GM12872 (cell line): ENCODE results near the gene LRRC30.

Experiments used
- TF ChIP-seq, protein P1 (sequence below): IDR thresholded peaks from 3 replicates; pipeline ENCODE4 v1.5.1; 2011; ENCODE audit warnings: low read depth, mild to moderate bottlenecking, low read length, moderate library complexity; ENCODE audit not compliant: insufficient read depth

LRRC30 gene

GRCh38 chr18:7198326-7198725 is 32.6 kb upstream of the LRRC30 start:
- TF ChIP-seq, protein P1, sequence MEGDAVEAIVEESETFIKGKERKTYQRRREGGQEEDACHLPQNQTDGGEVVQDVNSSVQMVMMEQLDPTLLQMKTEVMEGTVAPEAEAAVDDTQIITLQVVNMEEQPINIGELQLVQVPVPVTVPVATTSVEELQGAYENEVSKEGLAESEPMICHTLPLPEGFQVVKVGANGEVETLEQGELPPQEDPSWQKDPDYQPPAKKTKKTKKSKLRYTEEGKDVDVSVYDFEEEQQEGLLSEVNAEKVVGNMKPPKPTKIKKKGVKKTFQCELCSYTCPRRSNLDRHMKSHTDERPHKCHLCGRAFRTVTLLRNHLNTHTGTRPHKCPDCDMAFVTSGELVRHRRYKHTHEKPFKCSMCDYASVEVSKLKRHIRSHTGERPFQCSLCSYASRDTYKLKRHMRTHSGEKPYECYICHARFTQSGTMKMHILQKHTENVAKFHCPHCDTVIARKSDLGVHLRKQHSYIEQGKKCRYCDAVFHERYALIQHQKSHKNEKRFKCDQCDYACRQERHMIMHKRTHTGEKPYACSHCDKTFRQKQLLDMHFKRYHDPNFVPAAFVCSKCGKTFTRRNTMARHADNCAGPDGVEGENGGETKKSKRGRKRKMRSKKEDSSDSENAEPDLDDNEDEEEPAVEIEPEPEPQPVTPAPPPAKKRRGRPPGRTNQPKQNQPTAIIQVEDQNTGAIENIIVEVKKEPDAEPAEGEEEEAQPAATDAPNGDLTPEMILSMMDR: no peak

DNA sequence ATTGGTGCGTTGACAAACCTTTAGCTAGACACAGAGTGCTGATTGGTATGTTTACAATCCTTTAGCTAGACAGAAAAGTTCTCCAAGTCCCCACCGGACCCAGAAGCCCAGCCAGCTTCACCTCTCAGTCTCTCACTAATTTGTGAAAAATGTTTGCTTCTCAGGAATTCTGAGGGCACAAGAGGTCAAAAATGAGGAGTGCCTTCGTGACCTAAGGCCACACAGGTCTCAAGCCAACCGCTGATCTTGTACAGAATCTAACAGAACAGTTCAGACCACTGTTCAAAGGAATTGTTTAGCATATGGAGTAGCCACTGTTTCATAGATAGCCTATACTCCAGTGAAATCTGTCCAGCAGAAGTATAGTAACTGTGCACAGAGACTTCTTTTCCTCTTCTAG is 29.8 kb upstream of the LRRC30 start:
- TF ChIP-seq, protein P1: no peak

- TF ChIP-seq, protein P1: no peak
Measured at GRCh38 chr18:7202169-7202568, 28.7 kb upstream of the LRRC30 start.

DNA sequence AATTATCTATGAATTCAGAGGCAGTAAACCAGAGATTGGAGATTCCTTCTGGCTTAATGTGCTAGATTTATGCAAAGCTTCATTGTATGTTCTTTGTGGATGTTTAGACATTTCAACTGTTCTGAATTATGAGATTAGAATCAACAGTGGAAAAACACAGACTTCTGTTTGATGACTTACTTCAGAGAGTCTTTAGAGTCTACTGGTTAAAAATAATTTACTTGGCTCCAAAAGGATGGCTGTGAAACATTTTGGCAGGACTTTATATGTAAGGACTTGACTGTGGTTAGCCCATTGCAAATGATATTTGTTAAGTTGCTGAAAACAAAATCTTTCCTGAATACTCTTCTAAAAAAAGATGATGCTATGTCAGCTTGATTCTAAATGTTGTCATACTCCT is 25.5 kb upstream of the LRRC30 start:
- TF ChIP-seq, protein P1: no peak

- TF ChIP-seq, protein P1: no peak
Measured at GRCh38 chr18:7206217-7206616, 24.7 kb upstream of the LRRC30 start.

DNA sequence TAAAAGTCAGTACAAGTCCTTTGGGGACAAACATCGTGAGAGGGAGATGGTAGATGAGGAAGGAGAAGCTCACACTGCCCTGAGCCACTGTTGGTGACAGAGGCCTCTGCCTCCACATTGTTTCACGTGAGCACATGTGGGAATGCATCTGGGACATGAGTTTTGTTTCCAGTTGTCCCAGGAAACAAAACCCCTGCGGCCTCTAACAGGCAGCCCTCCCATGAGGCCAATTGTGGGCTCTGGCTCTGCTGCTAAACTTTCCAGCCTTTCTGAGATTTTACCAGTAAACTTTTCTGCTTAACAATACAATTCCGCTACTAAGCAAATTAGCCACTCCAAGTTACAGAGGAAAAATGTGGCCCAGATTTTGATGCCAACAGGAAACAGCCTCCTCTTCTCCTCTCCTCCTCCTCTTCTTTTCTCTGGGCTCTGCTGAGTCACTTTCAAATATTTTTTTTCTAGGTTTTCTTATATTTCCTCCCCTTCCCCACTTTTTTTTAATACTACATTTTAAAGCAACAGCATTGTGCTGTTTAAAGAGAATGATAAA is 23.4 kb upstream of the LRRC30 start:
- TF ChIP-seq, protein P1: no peak

DNA sequence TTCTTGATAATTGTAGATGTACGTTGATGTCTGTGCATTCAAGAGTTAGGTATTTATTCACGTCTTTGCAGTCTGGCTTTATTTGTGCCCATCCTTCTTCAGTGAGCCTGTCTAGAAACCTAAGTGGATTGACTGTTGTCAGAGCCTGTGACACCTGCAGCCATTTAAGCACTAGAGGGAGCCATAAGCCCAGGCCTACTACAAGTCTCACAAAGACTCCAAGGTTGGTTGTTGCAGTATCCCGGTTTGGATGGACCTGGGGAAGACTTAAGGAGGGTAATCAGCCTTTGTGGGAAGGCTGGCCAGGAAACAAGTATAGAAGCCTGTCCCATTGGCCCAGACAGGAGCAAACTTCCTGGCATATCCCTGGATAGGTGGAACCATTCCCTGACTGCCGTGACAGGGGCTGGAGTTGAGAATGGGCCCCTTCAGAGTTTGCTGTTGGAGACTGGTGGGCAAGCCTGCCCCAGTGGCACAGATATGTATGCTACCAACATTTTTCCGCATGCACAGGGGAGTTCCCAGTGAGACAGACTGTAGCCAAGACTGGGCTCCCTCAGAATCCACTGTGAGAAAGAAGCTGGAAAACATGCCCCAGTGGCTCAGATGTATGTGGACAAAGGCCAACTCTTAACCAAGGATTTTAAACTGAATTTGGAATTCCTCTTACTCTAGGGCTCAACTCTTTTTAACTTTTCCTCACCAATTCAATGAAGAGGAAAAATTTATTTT is 9.3 kb upstream of the LRRC30 start:
- TF ChIP-seq, protein P1: peak; percentile 67
